HEK293 (cell line): Measurements from ENCODE around the gene CA10.
A peak's percentile ranks its signal among the peaks of the same experiment; 100 is the strongest.

Source experiments
- CTCF ChIA-PET: fragments of 350-600 bp; formaldehyde crosslinking; extraction: SDS; loops from one replicate; lab custom pipeline; 2021; ENCODE audit warnings: antibody characterized with exemption; lab: Yijun Ruan, JAX
- POLR2A ChIA-PET: fragments of 300-600 bp; formaldehyde crosslinking; extraction: SDS; loops from one replicate; lab custom pipeline; 2020; ENCODE audit warnings: antibody characterized with exemption, inconsistent platforms; lab: Yijun Ruan, JAX
- H3K27ac ChIP-seq: fragments of 200-500 bp; sonication (Bioruptor generic); 2 replicates; pipeline ENCODE4 v1.5.1; 2014; ENCODE audit warnings: low read depth, low read length, control low read depth, inconsistent platforms; ENCODE audit errors: extremely low read depth
- H3K36me3 ChIP-seq, 2 experiments: fragments of 200-500 bp in 1 of 2; sonication (Bioruptor generic) in 1 of 2; 1 replicate in 1 of 2; 2 replicates in 1 of 2; pipeline ENCODE4 v1.5.1; 2014 to 2017; ENCODE audit warnings: inconsistent platforms in 2 of 2, low read length in 2 of 2; ENCODE audit not compliant: control insufficient read depth in 2 of 2, insufficient read depth in 1 of 2
- H3K4me1 ChIP-seq: fragments of 200-500 bp; sonication (Bioruptor generic); 2 replicates; pipeline ENCODE4 v1.5.1; 2014; ENCODE audit warnings: mild to moderate bottlenecking, low read length, inconsistent platforms; ENCODE audit not compliant: control insufficient read depth, insufficient read depth
- H3K4me3 ChIP-seq: 2 replicates; pipeline ENCODE4 v1.5.1; 2011; ENCODE audit warnings: low read depth, mild to moderate bottlenecking, control low read depth, low read length, moderate library complexity
- H3K9me3 ChIP-seq: fragments of 200-500 bp; sonication (Bioruptor generic); 2 replicates; pipeline ENCODE4 v1.5.1; 2014; ENCODE audit warnings: low read depth, low read length, inconsistent platforms; ENCODE audit not compliant: control insufficient read depth, insufficient read depth
- AEBP2 ChIP-seq: fragments of 450-650 bp; formaldehyde crosslinking; IDR thresholded peaks from 2 replicates; pipeline ENCODE4 v1.5.1; 2016; ENCODE audit warnings: missing biosample characterization, missing genetic modification characterization, borderline replicate concordance
- EGR2 ChIP-seq: fragments of 450-650 bp; formaldehyde crosslinking; IDR thresholded peaks from 2 replicates; pipeline ENCODE4 v1.5.1; 2016; ENCODE audit warnings: low read depth, missing biosample characterization, missing genetic modification characterization
- FEZF1 ChIP-seq: fragments of 450-650 bp; formaldehyde crosslinking; IDR thresholded peaks from 2 replicates; pipeline ENCODE4 v1.5.1; 2016; ENCODE audit warnings: missing biosample characterization, missing genetic modification characterization
- GLI2 ChIP-seq: fragments of 450-650 bp; formaldehyde crosslinking; IDR thresholded peaks from 2 replicates; pipeline ENCODE4; 2017; ENCODE audit warnings: missing biosample characterization, missing genetic modification characterization, low read depth, borderline replicate concordance
- GLIS1 ChIP-seq: fragments of 450-650 bp; formaldehyde crosslinking; IDR thresholded peaks from 2 replicates; pipeline ENCODE4 v1.5.1; 2016; ENCODE audit warnings: missing biosample characterization, missing genetic modification characterization
- KLF1 ChIP-seq: fragments of 450-650 bp; formaldehyde crosslinking; IDR thresholded peaks from 2 replicates; pipeline ENCODE4 v1.5.1; 2016; ENCODE audit warnings: missing biosample characterization, missing genetic modification characterization
- KLF17 ChIP-seq: fragments of 450-650 bp; formaldehyde crosslinking; IDR thresholded peaks from 2 replicates; pipeline ENCODE4 v1.5.1; 2016; ENCODE audit warnings: missing biosample characterization, missing genetic modification characterization
- KLF9 ChIP-seq: fragments of 450-650 bp; formaldehyde crosslinking; IDR thresholded peaks from 2 replicates; pipeline ENCODE4 v1.5.1; 2016; ENCODE audit warnings: missing biosample characterization, missing genetic modification characterization, low read depth
- OVOL3 ChIP-seq: fragments of 450-650 bp; formaldehyde crosslinking; IDR thresholded peaks from 2 replicates; pipeline ENCODE4 v1.5.1; 2016; ENCODE audit warnings: missing biosample characterization, missing genetic modification characterization
- PBX3 ChIP-seq: sonication (generic); formaldehyde crosslinking; IDR thresholded peaks from 2 replicates; pipeline ENCODE4 v1.8.1; 2022; ENCODE audit warnings: mild to moderate bottlenecking, moderate library complexity, missing genetic modification reagents
- SALL2 ChIP-seq: fragments of 450-650 bp; formaldehyde crosslinking; IDR thresholded peaks from 2 replicates; pipeline ENCODE4 v1.5.0; 2017; ENCODE audit warnings: missing biosample characterization, mild to moderate bottlenecking, missing genetic modification characterization, borderline replicate concordance
- TSHZ1 ChIP-seq: fragments of 450-650 bp; formaldehyde crosslinking; IDR thresholded peaks from 2 replicates; pipeline ENCODE4 v1.5.1; 2016; ENCODE audit warnings: missing biosample characterization, missing genetic modification characterization, borderline replicate concordance
- ZBTB48 ChIP-seq: fragments of 450-650 bp; formaldehyde crosslinking; IDR thresholded peaks from 2 replicates; pipeline ENCODE4 v1.5.1; 2016; ENCODE audit warnings: missing biosample characterization, missing genetic modification characterization
- ZEB2 ChIP-seq: fragments of 450-650 bp; formaldehyde crosslinking; IDR thresholded peaks from 2 replicates; pipeline ENCODE4 v1.5.1; 2016; ENCODE audit warnings: missing biosample characterization, missing genetic modification characterization
- ZFHX2 ChIP-seq: fragments of 450-650 bp; formaldehyde crosslinking; conservative IDR thresholded peaks from 2 replicates; pipeline ENCODE4 v1.5.1; 2016; ENCODE audit warnings: missing biosample characterization, missing genetic modification characterization
- ZNF146 ChIP-seq: fragments of 450-650 bp; formaldehyde crosslinking; IDR thresholded peaks from 2 replicates; pipeline ENCODE4 v1.5.1; 2016; ENCODE audit warnings: missing biosample characterization, missing genetic modification characterization
- ZNF16 ChIP-seq: fragments of 450-650 bp; formaldehyde crosslinking; IDR thresholded peaks from 2 replicates; pipeline ENCODE4 v1.5.1; 2016; ENCODE audit warnings: low read depth, missing biosample characterization, missing genetic modification characterization
- ZNF174 ChIP-seq: fragments of 450-650 bp; formaldehyde crosslinking; IDR thresholded peaks from 2 replicates; pipeline ENCODE4 v1.5.0; 2017; ENCODE audit warnings: missing biosample characterization, mild to moderate bottlenecking, missing genetic modification characterization
- ZNF202 ChIP-seq: fragments of 450-650 bp; formaldehyde crosslinking; IDR thresholded peaks from 2 replicates; pipeline ENCODE4 v1.5.1; 2016; ENCODE audit warnings: missing biosample characterization, missing genetic modification characterization, borderline replicate concordance
- ZNF423 ChIP-seq: fragments of 450-650 bp; formaldehyde crosslinking; IDR thresholded peaks from 2 replicates; pipeline ENCODE4 v1.5.1; 2016; ENCODE audit warnings: missing biosample characterization, missing genetic modification characterization
- ZNF560 ChIP-seq: fragments of 450-650 bp; formaldehyde crosslinking; IDR thresholded peaks from 2 replicates; pipeline ENCODE4 v1.5.1; 2017; ENCODE audit warnings: missing biosample characterization, missing genetic modification characterization, borderline replicate concordance
- ZNF600 ChIP-seq: fragments of 450-650 bp; formaldehyde crosslinking; IDR thresholded peaks from 2 replicates; pipeline ENCODE4 v1.5.1; 2016; ENCODE audit warnings: missing biosample characterization, missing genetic modification characterization
- ZNF624 ChIP-seq: fragments of 450-650 bp; formaldehyde crosslinking; IDR thresholded peaks from 2 replicates; pipeline ENCODE4 v1.5.1; 2017; ENCODE audit warnings: missing biosample characterization, missing genetic modification characterization
- ZNF830 ChIP-seq: fragments of 450-650 bp; IDR thresholded peaks from 2 replicates; pipeline ENCODE4 v1.5.0; 2018; ENCODE audit warnings: missing biosample characterization, missing genetic modification characterization, low read depth, mild to moderate bottlenecking, moderate library complexity
- ZSCAN18 ChIP-seq: fragments of 450-650 bp; formaldehyde crosslinking; IDR thresholded peaks from 2 replicates; pipeline ENCODE4 v1.5.1; 2016; ENCODE audit warnings: missing biosample characterization, missing genetic modification characterization
- ZSCAN30 ChIP-seq: fragments of 450-650 bp; IDR thresholded peaks from 2 replicates; pipeline ENCODE4 v1.5.1; 2018; ENCODE audit warnings: missing biosample characterization, mild to moderate bottlenecking, missing genetic modification characterization, moderate library complexity
- ZSCAN4 ChIP-seq: fragments of 450-650 bp; formaldehyde crosslinking; IDR thresholded peaks from 2 replicates; pipeline ENCODE4 v1.5.1; 2017; ENCODE audit warnings: missing biosample characterization, missing genetic modification characterization
- ZXDB ChIP-seq: fragments of 450-650 bp; formaldehyde crosslinking; IDR thresholded peaks from 2 replicates; pipeline ENCODE4 v1.5.1; 2016; ENCODE audit warnings: missing biosample characterization, missing genetic modification characterization

The CA10 gene

GRCh38 chr17:51650772-51651171 lies 507.7 kb downstream of the CA10 start (continued):
- TF ChIP-seq EGR2 (tag by site-specific recombination): peak; percentile 67; the same call in 1 of the 2 replicates
- no peak for TF ChIP-seq ZNF624 (tag by site-specific recombination)
- TF ChIP-seq ZFHX2 (tag by site-specific recombination): peak; percentile 89
- TF ChIP-seq ZNF600 (tag by site-specific recombination): 0 out of 2 replicates have a peak, but pooled peaks have one; percentile 1
- 0 out of 2 replicates have a peak, but pooled peaks have one; percentile 51 for TF ChIP-seq GLI2 (tag by site-specific recombination)
- TF ChIP-seq AEBP2 (tag by site-specific recombination): no peak
- TF ChIP-seq ZNF202 (tag by site-specific recombination): no peak
- no peak for TF ChIP-seq ZNF423 (tag by site-specific recombination)
- TF ChIP-seq FEZF1 (tag by site-specific recombination): peak; percentile 62
- 0 out of 2 replicates have a peak, but pooled peaks have one; percentile 13 for TF ChIP-seq KLF17 (tag by site-specific recombination)
- no peak for TF ChIP-seq TSHZ1 (tag by site-specific recombination)
- TF ChIP-seq ZNF16: no peak
- TF ChIP-seq KLF9 (tag by site-specific recombination): no peak
- no peak for TF ChIP-seq ZSCAN30 (tag by site-specific recombination)
- no peak for TF ChIP-seq SALL2

- peaks cover 66% of the 10 kb centered on the region for H3K4me1 ChIP-seq
- H3K36me3 ChIP-seq: no peaks in the 10 kb centered on the region
- H3K9me3 ChIP-seq: no peaks in the 10 kb centered on the region
- ChIA-PET CTCF (interaction anchor here (0.6 to 2.4 kb wide), 12 partner anchors 9 to 329 kb away, joined by 3 to 22 read pairs (median 4); no protein-coding TSS in a partner anchor), POLR2A (interaction anchor here (1.0 to 1.4 kb wide), 3 partner anchors 12 to 65 kb away, joined by 3 read pairs; no protein-coding TSS in a partner anchor)
- no peak overlapping the region for H3K4me3 ChIP-seq
- peak overlapping the region; percentile 92 for H3K27ac ChIP-seq
- no peak for TF ChIP-seq ZEB2 (tag by site-specific recombination)
- peak; percentile 76 for TF ChIP-seq GLIS1
- 0 out of 2 replicates have a peak, but pooled peaks have one; percentile 18 for TF ChIP-seq ZBTB48 (tag by site-specific recombination)
- peak; percentile 72; the same call in 1 of the 2 replicates for TF ChIP-seq ZSCAN18 (tag by site-specific recombination)
- TF ChIP-seq ZXDB (tag by site-specific recombination): peak; percentile 94
- 0 out of 2 replicates have a peak, but pooled peaks have one; percentile 16 for TF ChIP-seq OVOL3 (tag by site-specific recombination)
- TF ChIP-seq ZNF560 (tag by site-specific recombination): no peak
- TF ChIP-seq ZSCAN4 (tag by site-specific recombination): peak; percentile 38; the same call in 1 of the 2 replicates
- TF ChIP-seq KLF1 (tag by site-specific recombination): peak; percentile 43; the same call in 1 of the 2 replicates
- TF ChIP-seq ZNF146 (tag by site-specific recombination): 0 out of 2 replicates have a peak, but pooled peaks have one; percentile 14
- no peak for TF ChIP-seq PBX3
- no peak for TF ChIP-seq ZNF830
- TF ChIP-seq ZNF600 (tag by site-specific recombination): no peak
- 0 out of 2 replicates have a peak, but pooled peaks have one; percentile 81 for TF ChIP-seq ZNF174 (tag by site-specific recombination)
These were observed 508.3 kb downstream of the CA10 start for GRCh38 chr17:51650202-51650601.
